ENCODE data around the gene FAM111B. TPM values are rescaled to one million over a fixed set of nuclear protein-coding genes. Genes with fewer than 3 reads are reported as not detected.

The FAM111B gene
- total and polyA plus RNA-seq, 4 donors: 0.08 to 2.6 (median 1.4) TPM

GRCh38 chr11:59117774-59118173, 10.7 kb downstream of the FAM111B start:
- Histone ChIP-seq H3K4me3 (ENCODE audit: low read depth in 1 of 3, low read length in 3 of 3) (no peak overlapping the region), H3K27me3 (ENCODE audit: control insufficient read depth in 4 of 4, insufficient read depth in 4 of 4, low read length in 3 of 4) (no peaks in the 10 kb centered on the region), H3K36me3 (ENCODE audit: control insufficient read depth in 4 of 4, insufficient read depth in 3 of 4, low read depth in 1 of 4, low read length in 3 of 4) (no peaks in the 10 kb centered on the region), H3K9ac (ENCODE audit: low read depth in 1 of 2, low read length in 2 of 2) (no peak overlapping the region), H3K27ac (ENCODE audit: low read depth in 1 of 2, low read length in 2 of 2) (no peak overlapping the region), H3K4me1 (ENCODE audit: control insufficient read depth in 4 of 4, insufficient read depth in 4 of 4, low read length in 3 of 4) (no peaks in the 10 kb centered on the region), H3K9me3 (ENCODE audit: control insufficient read depth in 4 of 4, low read length in 3 of 4) (peaks cover 6 to 14% (median 12%) of the 10 kb centered on the region in 4 donors)
- DNase-seq (ENCODE audit: low spot score): no peak
- WGBS: 96% methylated on average over 2 of the region's 2 CpGs
- no peak for TF ChIP-seq JUND (IDR thresholded peaks at IDR 0.05)
- no peak for TF ChIP-seq YY1 (IDR thresholded peaks at IDR 0.05)
- no peak for TF ChIP-seq HNF4A (conservative IDR thresholded peaks at IDR 0.05)
- TF ChIP-seq CTCF (IDR thresholded peaks at IDR 0.05; ENCODE audit: low read depth, low read length, missing input control): no peak
- no peak for TF ChIP-seq HNF4G (IDR thresholded peaks at IDR 0.05)
- no peak for TF ChIP-seq RAD21 (IDR thresholded peaks at IDR 0.05)
- no peak for TF ChIP-seq TAF1 (conservative IDR thresholded peaks at IDR 0.05)
- TF ChIP-seq ATF3 (IDR thresholded peaks at IDR 0.05): no peak
- TF ChIP-seq FOXA1 (IDR thresholded peaks at IDR 0.05): no peak
- no peak for TF ChIP-seq NR2F2 (IDR thresholded peaks at IDR 0.05)
- no peak for TF ChIP-seq FOXA2 (IDR thresholded peaks at IDR 0.05)
- TF ChIP-seq EGR1 (IDR thresholded peaks at IDR 0.05; ENCODE audit: low read depth in 2 of 2): no peak
- no peak for TF ChIP-seq GABPA (IDR thresholded peaks at IDR 0.05 in 1 of 2, conservative IDR thresholded peaks at IDR 0.05 in 1 of 2)
- no peak for TF ChIP-seq RXRA (IDR thresholded peaks at IDR 0.05)
- TF ChIP-seq, protein P1, sequence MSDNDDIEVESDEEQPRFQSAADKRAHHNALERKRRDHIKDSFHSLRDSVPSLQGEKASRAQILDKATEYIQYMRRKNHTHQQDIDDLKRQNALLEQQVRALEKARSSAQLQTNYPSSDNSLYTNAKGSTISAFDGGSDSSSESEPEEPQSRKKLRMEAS (IDR thresholded peaks at IDR 0.05): no peak
- no peak for TF ChIP-seq REST (IDR thresholded peaks at IDR 0.05)
- no peak for TF ChIP-seq ZBTB33 (IDR thresholded peaks at IDR 0.05)

DNA sequence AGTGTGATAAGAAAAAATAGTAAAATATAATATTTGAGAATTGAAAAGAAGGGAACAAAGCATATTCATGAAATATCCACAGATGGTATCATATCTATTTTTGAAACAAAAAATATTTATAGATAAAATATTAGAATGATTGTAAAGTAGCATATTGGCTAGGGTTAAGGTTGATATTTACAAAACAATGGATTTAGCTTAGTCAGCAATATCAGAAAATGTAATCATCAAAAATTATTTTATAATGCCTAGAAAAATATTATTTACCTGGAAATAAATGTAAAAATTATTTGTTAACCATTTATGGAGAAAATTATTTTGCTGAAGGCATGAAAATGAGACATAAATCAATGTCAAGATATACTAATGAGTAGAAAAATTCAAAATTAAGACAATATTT, 12.8 kb downstream of the FAM111B start:
- Histone ChIP-seq H3K9ac (ENCODE audit: low read depth in 1 of 2, low read length in 2 of 2) (no peak overlapping the region), H3K4me1 (ENCODE audit: control insufficient read depth in 4 of 4, insufficient read depth in 4 of 4, low read length in 3 of 4) (no peaks in the 10 kb centered on the region), H3K27me3 (ENCODE audit: control insufficient read depth in 4 of 4, insufficient read depth in 4 of 4, low read length in 3 of 4) (no peaks in the 10 kb centered on the region), H3K36me3 (ENCODE audit: control insufficient read depth in 4 of 4, insufficient read depth in 3 of 4, low read depth in 1 of 4, low read length in 3 of 4) (no peaks in the 10 kb centered on the region), H3K9me3 (ENCODE audit: control insufficient read depth in 4 of 4, low read length in 3 of 4) (peaks cover 6 to 14% (median 12%) of the 10 kb centered on the region in 4 donors), H3K27ac (ENCODE audit: low read depth in 1 of 2, low read length in 2 of 2) (no peak overlapping the region), H3K4me3 (ENCODE audit: low read depth in 1 of 3, low read length in 3 of 3) (no peak overlapping the region)
- DNase-seq (ENCODE audit: low spot score): no peak
- TF ChIP-seq FOXA2 (IDR thresholded peaks at IDR 0.05) (no peak), JUND (IDR thresholded peaks at IDR 0.05) (no peak), CTCF (IDR thresholded peaks at IDR 0.05; ENCODE audit: low read depth, low read length, missing input control) (no peak), TAF1 (conservative IDR thresholded peaks at IDR 0.05) (no peak), REST (IDR thresholded peaks at IDR 0.05) (no peak), RXRA (IDR thresholded peaks at IDR 0.05) (no peak), ATF3 (IDR thresholded peaks at IDR 0.05) (no peak), EGR1 (IDR thresholded peaks at IDR 0.05; ENCODE audit: low read depth in 2 of 2) (no peak)

Measured in liver (tissue), 9 donors.